Fibroblast of skin of left quadriceps (primary cell): Measurements from ENCODE around the gene ZNF619.

Experiments used
- DNase-seq, 2 experiments: peaks; one replicate each; pipeline ENCODE4 v3.0.0-alpha.2; 2013; ENCODE audit warnings: low read depth in 2 of 2

The ZNF619 gene

GRCh38 chr3:40532252-40532651 is 55.3 kb downstream of the ZNF619 start:
- DNase-seq = no peak

GRCh38 chr3:40534283-40534682 is 57.4 kb downstream of the ZNF619 start:
- DNase-seq = no peak
